Left cardiac atrium (tissue), 4 donors: ENCODE data around the gene TACO1. TPM values are rescaled to one million over a fixed set of nuclear protein-coding genes. Genes with fewer than 3 reads are reported as not detected.

ENCODE experiments used
- ATAC-seq, 2 donors: fragments of 200-7000 bp; cut with Tn5 transposase; one replicate each; pipeline ENCODE4 v1.9.1; 2020; ENCODE audit warnings: mild to moderate bottlenecking in 2 of 2, moderate library complexity in 2 of 2
- DNase-seq: peaks from one replicate; pipeline ENCODE4 v3.0.0-alpha.2; 2020
- intact Hi-C, 2 donors: fragments of 100-400 bp; cut with DNase I; formaldehyde crosslinking; loops; one replicate each; pipeline versions ENCODE4 v1.14.1 to v1.15.1; 2022 to 2023
- long read RNA-seq: library from polyadenylated mRNA; unstranded; transcript quantifications from one replicate; pipeline ENCODE4 v2.0.0, GENCODE V29; 2021
- total RNA-seq, 2 donors: library from RNA; stranded (reverse); fragmentation: NEBNext Ultra II Directional; extraction: Animal tissue kit (Norgen Biotek cat#: 25700); gene quantifications; one replicate each; pipeline ENCODE4 v1.2.1, GENCODE V29; 2021
- donor health status: DM: no; HTN: yes; CAD: no.
- donor health status: DM: no; HTN: yes; CAD: no; lungs with severe emphysema.
- donor health status: DM: yes; HTN: yes; CAD: no.
- donor health status: Dilated cardiomyopathy.

The TACO1 gene
- 10 to 100 TPM; 32.4 to 33.6 TPM for total RNA-seq
- long read RNA-seq, transcript TACO1-201 (5 exons, 1,469 nt), result major isoform, 28 of 30 reads
- long read RNA-seq, partial matches to known transcripts, result 1 of 30 reads
- long read RNA-seq, other reads (novel, unspliced or antisense), result 1 of 30 reads

- intact Hi-C loops, result no loop called here
- DNase-seq (peak; percentile 84), ATAC-seq (peak; percentile 95 to 97)
Observed at GRCh38 chr17:63600569-63601438, at the start of gene TACO1. TACO1 (plus strand) TSS chr17:63600895; CDS start chr17:63601084, 189 bp downstream.

- intact Hi-C loops, result loop anchor here in 1 of 2 donors (5.0 kb wide), 1 partner anchor 70 kb away; the partner anchor contains the start of gene MAP3K3
- no peak for ATAC-seq
- DNase-seq, result no peak
Observed at GRCh38 chr17:63552211-63552610, 48.5 kb upstream of the TACO1 start.

GRCh38 chr17:63555500-63556156, 45.1 kb upstream of the TACO1 start:
- intact Hi-C loops, result no loop called here
- no peak for DNase-seq
- ATAC-seq, result no peak

GRCh38 chr17:63557416-63557815, 43.3 kb upstream of the TACO1 start:
- no peak for ATAC-seq
- no peak for DNase-seq
- intact Hi-C loops, result no loop called here

- ATAC-seq, result no peak
- no peak for DNase-seq
- intact Hi-C loops, result no loop called here
Observed at GRCh38 chr17:63558441-63558840, 42.3 kb upstream of the TACO1 start.

- ATAC-seq, result no peak
- no peak for DNase-seq
- intact Hi-C loops, result no loop called here
Observed at GRCh38 chr17:63561819-63562218, 38.9 kb upstream of the TACO1 start.

- DNase-seq, result no peak
- intact Hi-C loops, result no loop called here
- ATAC-seq, result no peak
Observed at GRCh38 chr17:63563339-63563738, 37.4 kb upstream of the TACO1 start.

- no peak for DNase-seq
- intact Hi-C loops, result no loop called here
- no peak for ATAC-seq
Observed at GRCh38 chr17:63564562-63564961, 36.1 kb upstream of the TACO1 start.

- intact Hi-C loops, result no loop called here
- DNase-seq (no peak), ATAC-seq (no peak)
Observed at GRCh38 chr17:63567229-63567628, 33.5 kb upstream of the TACO1 start.

- intact Hi-C loops, result no loop called here
- no peak for ATAC-seq
Observed at GRCh38 chr17:63568563-63568962, 32.1 kb upstream of the TACO1 start.

GRCh38 chr17:63571632-63572310, 28.9 kb upstream of the TACO1 start:
- no peak for ATAC-seq
- no peak for DNase-seq
- intact Hi-C loops, result no loop called here

More at GRCh38 chr17:63568563-63568962, 32.1 kb upstream of the TACO1 start:
- DNase-seq, result no peak

GRCh38 chr17:63573634-63574033, 27.1 kb upstream of the TACO1 start:
- intact Hi-C loops, result no loop called here
- no peak for DNase-seq
- no peak for ATAC-seq

- DNase-seq (no peak), ATAC-seq (peak in 1 of 2 donors; percentile 55)
- intact Hi-C loops, result no loop called here
Observed at GRCh38 chr17:63578027-63578768, 22.5 kb upstream of the TACO1 start.

GRCh38 chr17:63578769-63579111, 22.0 kb upstream of the TACO1 start:
- no peak for DNase-seq
- intact Hi-C loops, result no loop called here
- peak in 1 of 2 donors; percentile 41 for ATAC-seq

GRCh38 chr17:63579633-63580032, 21.1 kb upstream of the TACO1 start:
- ATAC-seq (no peak), DNase-seq (no peak)
- intact Hi-C loops, result no loop called here

- DNase-seq, result no peak
- intact Hi-C loops, result no loop called here
- ATAC-seq, result no peak
Observed at GRCh38 chr17:63587770-63588169, 12.9 kb upstream of the TACO1 start.

GRCh38 chr17:63588797-63589196, 11.9 kb upstream of the TACO1 start:
- intact Hi-C loops, result no loop called here

GRCh38 chr17:63589646-63590045, 11.0 kb upstream of the TACO1 start:
- ATAC-seq (no peak), DNase-seq (no peak)
- intact Hi-C loops, result no loop called here

More at GRCh38 chr17:63588797-63589196, 11.9 kb upstream of the TACO1 start:
- DNase-seq (no peak), ATAC-seq (no peak)

GRCh38 chr17:63592797-63593196, 7.9 kb upstream of the TACO1 start:
- intact Hi-C loops, result no loop called here
- DNase-seq (no peak), ATAC-seq (no peak)
